HG02884 (cell line): Measurements from ENCODE around the gene DTX4.

ENCODE experiments used
- ATAC-seq: cut with Tn5 transposase; IDR thresholded peaks from one replicate; pipeline ENCODE4 v1.9.1; 2021; ENCODE audit warnings: mild to moderate bottlenecking, moderate library complexity; ENCODE audit not compliant: unreplicated experiment

The DTX4 gene

DNA sequence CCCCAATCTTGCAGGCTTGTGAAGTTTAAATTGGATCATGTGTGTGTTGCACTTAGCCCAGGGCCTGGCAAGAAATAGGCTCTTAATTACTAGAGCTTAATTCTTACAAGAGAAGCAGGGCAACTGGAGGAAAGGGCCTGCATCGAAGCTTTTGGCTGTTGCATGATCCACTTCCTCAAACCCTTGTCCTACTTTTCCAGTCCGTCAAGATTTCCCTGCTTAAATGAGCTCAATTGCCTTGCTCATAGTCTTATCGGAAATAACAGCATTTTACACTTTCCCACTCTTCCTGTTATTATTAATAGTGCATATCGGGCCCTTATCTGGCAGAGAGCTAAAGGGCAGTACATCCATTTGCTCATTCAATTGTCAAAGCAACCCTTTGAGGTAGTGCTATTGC, 18.1 kb downstream of the DTX4 start:
- ATAC-seq, result no peak

DNA sequence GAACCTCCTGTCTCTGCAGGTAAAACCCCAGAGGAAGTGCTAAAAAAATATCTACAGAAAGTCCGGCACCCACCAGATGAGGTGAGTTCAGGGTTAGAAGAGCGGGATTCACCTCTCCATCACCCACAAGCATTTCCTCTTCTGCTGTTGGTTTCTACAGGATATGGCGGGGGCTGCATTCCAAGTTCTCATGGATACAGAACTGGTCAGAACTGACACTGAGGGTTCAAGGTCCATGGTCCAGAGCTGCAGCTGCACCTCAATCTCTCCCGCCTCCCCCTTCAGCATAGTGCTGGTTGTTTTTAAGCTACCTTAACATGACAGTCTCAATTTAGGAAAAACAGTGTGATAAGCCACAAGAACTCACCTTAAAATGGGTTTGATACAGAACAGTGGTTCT, 19.2 kb downstream of the DTX4 start:
- ATAC-seq, result no peak

DNA sequence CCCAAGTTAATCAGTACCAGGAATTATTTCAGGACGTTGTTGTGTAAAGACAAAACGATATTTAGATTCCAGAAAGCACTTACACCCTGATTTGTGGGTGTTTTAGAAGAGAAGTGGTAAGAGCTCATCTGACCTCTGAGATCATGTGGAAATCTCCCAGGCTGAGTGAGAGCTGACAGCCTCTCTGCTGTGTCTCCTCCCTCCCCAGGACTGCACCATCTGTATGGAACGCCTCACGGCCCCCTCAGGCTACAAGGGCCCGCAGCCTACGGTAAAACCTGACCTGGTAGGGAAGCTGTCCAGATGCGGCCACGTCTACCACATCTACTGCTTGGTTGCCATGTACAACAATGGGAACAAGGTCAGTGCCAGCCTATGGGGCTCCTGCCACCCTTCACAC, 20.0 kb downstream of the DTX4 start:
- ATAC-seq, result no peak

DNA sequence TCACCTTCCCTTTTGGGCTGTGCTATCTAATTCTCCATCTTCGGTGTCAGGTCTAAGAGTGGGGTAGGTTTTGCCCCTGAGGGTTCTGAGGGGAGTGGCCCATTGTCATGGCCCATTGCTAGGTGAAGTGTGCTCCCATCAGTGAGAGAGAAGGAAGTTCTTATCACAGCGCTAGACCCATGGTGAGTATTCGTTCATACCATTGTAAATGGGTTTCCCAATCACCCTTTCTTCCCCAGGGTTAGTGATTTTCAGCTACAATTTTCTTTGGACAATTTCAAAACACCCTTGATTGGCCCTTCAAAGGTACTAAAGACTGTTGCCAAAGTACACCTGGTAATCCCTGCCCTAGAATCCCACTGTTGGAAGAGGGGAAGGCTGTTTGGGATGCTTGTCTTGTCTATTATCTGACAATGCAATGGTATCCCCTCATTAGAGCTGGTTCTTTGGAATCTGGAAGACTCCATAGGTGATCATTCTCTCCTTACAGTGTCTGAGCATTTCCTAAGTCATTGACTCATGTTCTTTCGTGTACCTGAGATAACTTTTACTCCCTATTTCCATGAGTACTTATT, 20.6 kb downstream of the DTX4 start:
- no peak for ATAC-seq

DNA sequence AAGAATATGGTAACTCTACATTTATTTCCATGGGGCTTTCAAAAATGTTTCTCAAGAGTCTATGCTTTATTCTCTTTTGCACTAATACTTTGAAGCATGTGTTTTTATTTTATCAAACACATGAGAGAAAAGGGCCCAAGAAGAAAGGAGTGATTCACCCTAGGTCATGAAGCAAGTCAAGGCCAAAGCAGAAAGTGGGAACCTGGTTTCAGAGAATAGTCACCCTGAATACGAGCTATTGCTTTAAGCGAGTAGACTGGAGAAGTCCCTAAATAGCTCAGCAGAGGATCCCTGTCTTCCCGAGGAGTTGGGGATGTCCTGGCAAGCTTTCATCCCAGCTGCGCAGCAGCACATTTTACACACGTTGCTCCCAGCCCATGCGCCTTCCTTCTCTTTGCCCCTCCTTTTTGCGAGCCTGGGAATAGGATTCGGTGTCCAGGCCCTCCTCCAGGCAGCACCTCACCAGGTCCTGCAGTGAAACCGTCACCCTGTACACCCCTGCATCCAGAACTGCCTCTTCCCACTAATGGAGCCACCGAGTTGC, 21.7 kb downstream of the DTX4 start:
- no peak for ATAC-seq

DNA sequence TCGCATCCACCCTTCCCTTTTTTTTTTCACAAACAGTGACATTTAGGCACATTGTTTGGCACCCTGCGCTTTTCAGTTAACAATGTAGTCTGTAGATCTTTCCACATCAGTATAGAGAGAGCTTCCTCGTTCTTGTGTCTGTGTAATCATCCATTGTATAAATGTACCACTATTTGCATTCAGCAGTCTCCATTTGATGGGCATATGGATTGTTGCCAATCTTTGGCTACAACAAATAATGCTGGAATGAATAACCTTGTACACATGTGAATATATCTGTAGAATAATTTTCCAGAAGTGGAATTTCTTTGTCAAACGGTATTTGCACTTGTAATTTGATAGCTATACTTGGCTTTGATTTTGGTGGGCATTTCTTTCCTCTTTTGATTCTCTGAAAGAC, 23.7 kb downstream of the DTX4 start:
- ATAC-seq, result no peak

DNA sequence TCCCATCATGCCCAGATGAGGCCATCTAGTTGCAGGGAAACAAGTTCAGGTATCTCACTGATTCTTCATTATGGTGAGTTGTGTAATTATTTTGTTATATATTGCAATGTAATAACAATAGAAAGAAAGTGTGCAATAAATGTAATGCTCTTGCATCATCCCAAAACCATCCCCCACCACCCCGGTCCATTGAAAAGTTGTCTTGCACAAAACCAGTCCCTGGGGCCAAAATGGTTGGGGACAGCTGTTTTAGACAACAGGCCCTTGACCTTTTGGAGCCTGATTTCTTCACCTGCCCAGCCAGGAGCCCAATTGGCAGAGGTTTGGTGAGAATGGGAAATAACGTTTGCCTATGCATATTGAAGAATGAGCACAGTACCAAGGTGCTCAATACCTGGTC, 24.8 kb downstream of the DTX4 start:
- no peak for ATAC-seq

DNA sequence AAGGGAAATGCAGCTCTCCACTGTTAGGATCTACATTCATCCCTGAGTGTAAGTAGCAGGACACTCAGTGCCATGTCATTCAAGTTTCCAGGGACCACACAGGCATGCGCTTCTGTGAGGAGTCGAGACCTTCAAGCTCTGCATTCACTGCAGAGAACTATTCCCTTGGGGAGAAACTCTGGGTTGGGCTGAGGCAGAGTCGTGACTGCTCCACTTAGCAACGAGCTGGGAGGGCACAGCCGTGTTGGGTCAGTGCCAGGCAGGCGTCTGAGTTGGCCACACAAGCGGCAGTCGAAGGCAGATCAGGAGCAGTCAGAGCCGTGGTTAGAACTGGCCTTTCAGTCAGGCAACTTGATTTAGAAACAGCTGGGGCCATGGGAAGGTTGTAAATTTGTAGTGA, 26.1 kb downstream of the DTX4 start:
- no peak for ATAC-seq

DNA sequence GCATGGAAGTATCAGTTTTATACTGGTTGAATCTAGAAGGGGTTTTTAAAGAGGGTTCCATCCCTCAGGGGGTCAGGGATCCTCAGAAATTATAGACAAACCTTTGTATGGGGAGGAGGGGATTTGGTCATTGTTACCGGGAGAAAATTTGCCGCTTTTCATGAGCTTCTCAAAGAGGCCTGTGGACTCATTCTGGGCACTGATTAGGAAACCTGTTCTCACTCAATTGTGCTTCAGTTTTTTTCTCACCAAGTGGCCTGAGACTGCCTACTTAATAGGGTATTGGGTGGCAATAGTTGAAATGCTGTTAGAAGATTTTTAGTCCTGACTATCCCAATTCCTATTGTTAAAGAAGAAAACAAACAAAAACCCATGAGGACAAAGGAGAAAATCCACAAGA, 26.8 kb downstream of the DTX4 start:
- no peak for ATAC-seq

DNA sequence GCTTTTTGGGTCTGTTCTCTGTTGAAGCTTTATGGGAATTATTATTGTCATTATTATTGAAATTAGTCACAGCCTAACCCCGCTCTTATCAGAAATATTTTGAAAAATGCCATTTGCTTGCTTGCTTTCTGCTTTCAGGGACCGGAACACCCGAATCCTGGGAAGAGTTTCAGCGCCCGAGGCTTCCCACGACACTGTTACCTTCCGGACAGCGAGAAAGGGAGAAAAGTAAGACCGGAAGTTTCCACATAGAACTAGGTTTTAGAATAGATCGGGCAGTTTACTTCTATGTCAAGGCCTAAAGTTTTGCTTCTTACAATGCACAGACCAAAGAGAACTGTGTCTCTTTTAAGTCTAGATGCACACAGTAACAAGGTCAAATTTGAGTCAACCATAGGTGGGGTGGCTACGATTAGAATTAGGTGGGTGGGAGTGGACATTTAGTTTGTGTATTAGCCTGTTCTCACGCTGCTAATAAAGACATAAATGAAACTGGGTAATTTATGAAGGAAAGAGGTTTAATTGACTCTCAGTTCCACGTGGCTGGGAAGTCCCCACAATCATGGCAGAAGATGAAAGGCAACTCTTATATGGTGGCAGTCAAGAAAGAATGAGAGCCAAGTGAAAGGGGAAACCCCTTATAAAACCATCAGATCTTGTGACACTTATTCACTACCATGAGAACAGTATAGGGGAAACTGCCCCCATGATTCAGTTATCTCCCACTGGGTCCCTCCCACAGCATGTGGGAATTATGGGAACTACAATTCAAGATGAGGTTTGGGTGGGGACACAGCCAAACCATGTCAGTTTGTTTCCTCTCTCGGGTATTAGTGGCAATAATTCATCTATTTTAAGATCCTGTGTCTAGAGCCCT, 27.9 kb downstream of the DTX4 start:
- peak; percentile 61 for ATAC-seq

DNA sequence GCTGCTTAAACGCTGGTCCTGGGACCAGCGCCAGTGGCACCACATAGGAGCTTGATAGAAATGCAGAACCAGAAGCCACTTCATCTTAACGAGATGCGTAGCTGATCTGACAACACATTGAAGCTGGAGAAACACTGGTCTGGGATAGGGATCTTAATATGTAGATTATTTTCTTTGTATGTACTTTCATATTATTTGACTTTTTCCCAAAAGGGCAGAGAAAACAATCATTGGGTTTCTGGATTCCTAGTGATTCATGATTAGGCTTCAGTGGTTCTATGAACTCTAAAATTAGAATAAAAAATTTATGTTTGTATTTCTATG, 28.5 kb downstream of the DTX4 start:
- no peak for ATAC-seq

DNA sequence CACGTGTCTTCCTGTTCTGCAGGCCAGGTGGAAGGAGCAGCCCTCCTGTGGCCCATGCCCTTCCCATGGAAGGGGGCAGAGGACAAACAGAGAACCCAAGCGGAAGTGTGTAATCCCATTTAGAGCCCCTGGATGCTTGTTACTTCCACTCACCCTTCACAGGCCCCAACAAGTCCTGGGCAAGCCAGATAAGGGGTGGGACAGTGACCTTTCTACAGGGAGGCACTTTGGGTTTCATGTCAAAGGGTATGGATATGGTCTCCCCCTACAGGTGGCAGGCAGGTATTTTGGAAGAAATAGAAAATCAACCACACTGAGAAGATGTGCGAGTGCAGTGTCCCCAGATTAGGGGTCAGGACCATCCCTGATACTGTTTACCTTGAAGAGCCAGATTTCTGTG, 29.4 kb downstream of the DTX4 start:
- ATAC-seq, result no peak

DNA sequence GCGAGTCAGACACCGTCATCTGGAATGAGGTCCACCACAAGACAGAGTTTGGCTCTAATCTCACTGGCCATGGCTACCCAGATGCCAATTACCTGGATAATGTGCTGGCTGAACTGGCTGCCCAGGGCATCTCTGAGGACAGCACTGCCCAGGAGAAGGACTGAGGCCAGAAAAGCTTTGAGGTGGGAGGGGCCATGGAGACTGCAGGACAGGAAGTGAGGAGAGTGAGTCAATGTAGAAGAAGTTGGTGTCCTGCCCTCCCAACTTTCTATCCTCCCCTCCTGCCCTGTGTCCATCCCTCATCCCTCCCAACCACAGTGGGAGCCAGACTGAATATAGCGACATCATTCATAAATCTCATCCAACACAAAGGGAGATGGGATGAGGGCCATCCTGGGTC, 32.8 kb downstream of the DTX4 start:
- ATAC-seq, result no peak

DNA sequence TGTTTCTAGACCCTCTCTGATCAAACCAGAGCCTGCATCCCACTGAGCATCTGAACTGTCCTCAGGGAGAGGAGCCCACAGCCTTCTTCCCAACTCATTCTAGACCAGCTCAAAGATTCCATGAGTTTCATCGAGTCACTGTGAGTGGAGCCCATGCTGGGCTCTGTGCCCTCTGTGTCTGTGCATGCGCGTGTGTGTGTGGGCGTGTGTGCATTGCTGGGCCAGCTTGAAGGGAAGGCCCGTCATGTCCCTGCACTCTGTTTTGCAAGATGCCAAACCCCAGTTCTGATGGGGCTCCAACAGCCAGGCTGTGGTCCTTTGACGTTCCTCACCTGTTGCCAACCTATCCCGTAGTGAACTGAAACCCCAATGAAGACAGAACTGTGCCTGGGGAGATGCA, 33.7 kb downstream of the DTX4 start:
- no peak for ATAC-seq

DNA sequence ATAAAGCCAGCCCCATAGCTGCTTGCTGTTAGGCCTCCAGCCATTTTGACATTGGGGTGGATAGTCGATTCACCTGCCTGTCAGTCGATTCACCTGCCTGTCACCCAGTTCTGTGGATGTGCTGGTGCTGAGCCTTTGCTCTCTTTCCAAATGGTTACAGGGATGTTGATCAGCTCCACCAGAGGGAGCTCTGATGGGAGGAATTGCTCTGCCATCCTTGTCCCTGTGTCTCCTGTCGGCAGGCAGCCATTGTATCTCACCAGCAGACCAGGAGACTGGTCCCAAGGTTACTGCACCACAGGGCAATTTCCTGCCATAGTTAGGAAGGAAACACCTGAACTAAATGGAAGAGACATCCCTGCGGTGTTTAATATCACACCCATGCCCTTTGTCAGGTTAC, 34.7 kb downstream of the DTX4 start:
- ATAC-seq, result no peak

DNA sequence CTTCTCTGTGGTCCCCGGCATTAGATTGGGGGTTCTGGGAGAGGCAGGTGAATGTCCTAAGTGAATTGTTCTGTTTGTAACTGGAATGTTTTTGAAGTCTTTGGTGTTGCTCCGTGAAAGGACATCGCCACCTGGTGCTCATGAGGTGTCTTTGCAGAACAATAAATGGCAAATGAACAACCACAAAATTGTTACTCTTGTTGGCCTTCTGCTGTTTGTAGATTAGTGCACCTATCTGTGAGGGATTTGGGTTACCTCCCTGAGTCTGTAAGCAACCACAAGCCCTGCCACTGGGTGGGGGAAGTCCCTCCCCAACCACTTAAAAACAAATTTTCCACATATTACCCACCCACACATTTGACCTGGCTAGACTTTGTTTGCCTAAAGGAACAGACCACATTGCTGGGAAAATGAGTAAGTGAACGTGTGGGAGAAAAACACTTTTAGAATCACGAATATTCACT, 36.1 kb downstream of the DTX4 start:
- ATAC-seq, result peak; percentile 77

DNA sequence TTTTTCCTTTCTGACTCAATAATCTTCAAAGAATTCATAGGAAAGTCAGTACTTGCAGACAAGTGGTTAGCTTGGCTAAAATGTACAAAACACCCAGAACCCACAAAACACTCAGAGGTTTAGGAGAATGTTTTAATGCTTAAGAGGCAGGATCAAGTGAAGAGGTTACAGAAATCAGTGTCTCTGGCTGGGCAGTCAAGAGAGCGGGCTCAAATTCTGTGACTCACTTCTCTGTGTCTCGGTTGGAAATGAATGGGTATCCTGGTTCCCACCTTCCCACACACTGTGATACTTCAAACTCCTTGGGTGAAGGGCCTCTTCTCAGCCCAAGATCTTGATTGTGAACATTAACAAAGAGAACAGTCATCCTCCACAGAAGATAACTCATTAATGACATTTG, 37.0 kb downstream of the DTX4 start:
- no peak for ATAC-seq

DNA sequence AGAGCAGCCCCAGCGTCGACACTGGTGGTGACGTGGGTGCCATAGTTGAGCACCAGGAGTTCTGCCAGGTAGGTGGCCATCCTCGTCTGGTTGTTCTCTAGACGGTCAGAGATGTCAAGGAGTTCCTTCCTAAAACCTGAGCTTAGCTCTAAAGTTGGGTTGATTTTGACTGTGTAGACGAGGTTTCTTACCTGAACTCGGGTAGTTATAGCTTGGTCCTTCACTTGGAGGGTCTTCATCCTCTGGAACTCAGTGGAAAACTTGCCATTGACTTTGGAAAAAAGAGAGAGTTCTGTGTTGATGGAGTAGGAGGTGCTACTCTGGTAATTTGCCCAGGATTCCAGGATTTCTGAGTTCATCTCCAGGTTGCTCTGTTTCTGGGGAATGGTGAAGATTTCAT, 40.3 kb downstream of the DTX4 start:
- no peak for ATAC-seq

DNA sequence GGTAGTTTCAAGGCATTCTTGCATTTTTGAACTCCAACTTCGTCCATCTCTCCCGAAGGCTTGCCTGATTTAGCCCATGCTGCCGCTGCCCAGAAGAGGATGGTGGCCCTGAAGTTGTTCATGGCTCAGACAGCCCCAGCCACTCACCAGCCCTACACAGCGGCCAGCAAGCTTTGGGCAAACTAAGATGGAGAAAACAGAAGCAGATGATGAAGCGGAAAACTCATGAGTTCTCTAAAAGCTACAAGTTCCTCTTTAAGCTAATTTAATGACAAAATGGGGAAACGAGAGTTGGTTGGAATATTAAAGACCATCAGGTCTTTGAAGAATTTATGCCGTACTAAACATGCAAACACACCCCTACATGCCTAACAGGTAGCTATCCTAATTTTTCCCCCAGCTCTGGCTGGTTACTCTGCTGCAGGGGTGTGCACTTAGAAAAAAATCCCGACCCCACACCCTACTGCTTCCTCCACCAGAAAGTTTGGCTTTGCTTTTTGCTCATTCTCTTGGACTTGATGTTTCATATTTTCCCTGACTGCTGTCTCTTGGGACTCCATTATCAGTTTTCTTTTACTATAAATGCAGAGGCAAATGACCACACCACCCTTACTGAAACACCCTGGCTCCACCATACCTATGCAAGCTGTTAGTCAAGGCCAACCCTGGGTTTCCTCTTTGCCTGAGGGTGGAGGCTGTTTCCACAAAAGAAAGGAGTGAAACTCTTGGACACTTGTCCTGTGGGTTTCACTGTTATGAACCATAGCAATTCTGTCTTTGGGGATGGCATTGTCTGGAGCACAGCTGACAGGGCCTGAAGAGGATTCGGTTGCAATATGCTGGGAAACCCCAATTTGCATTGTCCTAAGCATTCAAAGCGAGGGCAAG, 41.1 kb downstream of the DTX4 start, which contains the start of gene MPEG1:
Gene MPEG1, minus strand, starts transcription at position 184 of the 888 bp plus-strand sequence. Its CDS starts 62 bp downstream, at position 122.
- ATAC-seq, result no peak

DNA sequence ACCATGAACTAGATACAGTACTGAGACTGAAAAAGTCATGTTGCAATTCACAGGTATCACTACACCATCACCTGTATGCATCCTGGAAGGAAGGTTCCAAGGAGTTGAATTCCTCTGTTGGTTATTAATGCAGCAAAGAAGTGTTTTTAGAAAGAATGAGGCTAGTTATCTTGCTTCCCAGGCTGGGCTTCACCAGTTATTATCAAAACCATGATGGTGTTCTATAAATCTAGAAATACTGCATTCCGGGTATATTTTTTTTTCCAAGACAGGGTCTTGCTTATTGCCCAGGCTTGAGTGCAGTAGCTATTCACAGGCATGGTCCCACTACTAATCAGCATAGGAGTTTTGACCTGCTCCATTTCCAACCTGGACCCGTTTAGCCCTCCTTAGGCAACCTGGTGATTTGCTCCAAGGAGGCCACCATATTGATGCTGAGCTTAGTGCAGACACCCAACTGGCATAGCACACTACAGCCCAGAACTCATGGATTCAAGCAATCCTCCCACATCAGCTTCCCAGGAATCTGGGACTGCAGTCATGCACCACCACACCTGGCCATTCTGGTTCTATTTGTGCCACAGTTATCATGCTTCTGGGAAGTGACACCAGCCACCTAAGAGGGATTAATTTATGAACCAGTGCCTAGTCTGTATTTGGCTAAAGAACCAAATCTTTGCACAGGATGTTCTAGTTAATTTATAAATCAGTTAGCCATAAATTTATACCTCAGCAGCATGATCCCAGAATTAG, 42.4 kb downstream of the DTX4 start:
- no peak for ATAC-seq
